K562 (cell line): ENCODE results near the gene LDLR. TPM values are rescaled to one million over a fixed set of nuclear protein-coding genes. Genes with fewer than 3 reads are reported as not detected.

Experiments
- ATAC-seq: fragments of 200-7000 bp; cut with Tn5 transposase; 3 replicates; pipeline ENCODE4 v1.9.1; 2020; ENCODE audit warnings: moderate library complexity
- BruUV-seq: library from RNA; stranded (reverse); fragments of 400-500 nt; replicated peaks from 2 replicates; lab custom pipeline; 2021; lab: Mats Ljungman, UMichigan
- CTCF ChIA-PET: fragments of 300-600 bp; formaldehyde crosslinking; extraction: SDS; loops from one replicate; lab custom pipeline; 2021; ENCODE audit warnings: low intra/inter-chr PET ratio; lab: Yijun Ruan, JAX
- POLR2A ChIA-PET: fragments of 300-600, 350-650 bp; sonication (Branson Sonifier 250); formaldehyde crosslinking; extraction: SDS; loops from one replicate; lab custom pipeline; 2021; ENCODE audit warnings: antibody characterized with exemption, inconsistent platforms; lab: Yijun Ruan, JAX
- DNase-seq, 4 experiments: peaks; one replicate each; pipeline versions ENCODE4 v3.0.0 to v3.0.0-alpha.2; 2011 to 2018; ENCODE audit warnings: low spot score in 3 of 4, mixed read lengths in 3 of 4; ENCODE audit errors: extremely low read depth in 1 of 4
- FAIRE-seq: peaks from 2 replicates; lab custom pipeline; 2011; peaks lifted over from hg19 to GRCh38; lab: Jason Lieb, UNC
- H2AFZ ChIP-seq: 2 replicates; pipeline ENCODE4 v1.6.0; 2011; ENCODE audit warnings: low read depth, low read length, control low read depth, inconsistent platforms
- H3K27ac ChIP-seq: fragments of 200-600 bp; 3 replicates; pipeline ENCODE4 v1.8.0; 2011; ENCODE audit warnings: low read depth, mild to moderate bottlenecking, control low read depth, inconsistent platforms, low read length, moderate library complexity, mixed read lengths; ENCODE audit errors: extremely low read depth
- H3K27me3 ChIP-seq, 2 experiments: fragments of 300-600 bp in 1 of 2; 2 replicates in 1 of 2; 3 replicates in 1 of 2; pipeline versions ENCODE4 v1.6.0 to v1.8.0; 2011; ENCODE audit warnings: inconsistent platforms in 2 of 2, low read length in 2 of 2, mild to moderate bottlenecking in 1 of 2, mixed read lengths in 1 of 2, moderate library complexity in 1 of 2; ENCODE audit not compliant: control insufficient read depth in 2 of 2, insufficient read depth in 2 of 2
- H3K36me3 ChIP-seq: fragments of 300-600 bp; 3 replicates; pipeline ENCODE4 v1.8.0; 2011; ENCODE audit warnings: mild to moderate bottlenecking, low read length, inconsistent platforms; ENCODE audit not compliant: control insufficient read depth, insufficient read depth
- H3K4me1 ChIP-seq, 2 experiments: fragments of 200-600 bp in 1 of 2; replicated peaks in 1 of 2; 2 replicates in 1 of 2; 3 replicates in 1 of 2; pipeline versions ENCODE4 v1.5.1 to v1.8.0; 2011; ENCODE audit warnings: inconsistent platforms in 2 of 2, low read length in 2 of 2, mild to moderate bottlenecking in 1 of 2, mixed read lengths in 1 of 2, moderate library complexity in 1 of 2; ENCODE audit not compliant: control insufficient read depth in 2 of 2, insufficient read depth in 2 of 2
- H3K4me2 ChIP-seq: 2 replicates; pipeline ENCODE4 v1.6.1; 2011; ENCODE audit warnings: low read length, control low read depth, inconsistent platforms, mixed read lengths; ENCODE audit not compliant: insufficient read depth
- H3K4me3 ChIP-seq: fragments of 200-600 bp; sonication (generic), shearing (Covaris generic); 2 replicates; pipeline ENCODE4 v1.5.1; 2016; ENCODE audit warnings: control low read depth, inconsistent platforms
- H3K79me2 ChIP-seq: fragments of 200-600 bp; 3 replicates; pipeline ENCODE4 v1.8.0; 2011; ENCODE audit warnings: low read length, inconsistent platforms; ENCODE audit not compliant: control insufficient read depth, insufficient read depth
- H3K9ac ChIP-seq, 2 experiments: 2 replicates each; pipeline versions ENCODE4 v1.6.0 to v1.6.1; 2011; ENCODE audit warnings: low read depth in 2 of 2, low read length in 2 of 2, control low read depth in 1 of 2, inconsistent platforms in 1 of 2, mild to moderate bottlenecking in 1 of 2, mixed read lengths in 1 of 2; ENCODE audit not compliant: insufficient read depth in 1 of 2
- H3K9me1 ChIP-seq: one replicate; pipeline ENCODE4 v1.6.0; 2011; ENCODE audit warnings: inconsistent platforms, mild to moderate bottlenecking, low read length, moderate library complexity; ENCODE audit not compliant: control insufficient read depth, insufficient read depth
- H3K9me3 ChIP-seq: replicated peaks from 2 replicates; pipeline ENCODE4 v1.5.1; 2011; ENCODE audit warnings: low read depth, low read length, inconsistent platforms; ENCODE audit not compliant: control insufficient read depth, insufficient read depth
- H4K20me1 ChIP-seq: replicated peaks from 2 replicates; pipeline ENCODE4 v1.6.1; 2011; ENCODE audit warnings: low read length, inconsistent platforms, mixed read lengths; ENCODE audit not compliant: control insufficient read depth, insufficient read depth
- ARID1B ChIP-seq: fragments of 450-650 bp; IDR thresholded peaks from 2 replicates; pipeline ENCODE4 v1.6.1; 2016; ENCODE audit warnings: antibody characterized with exemption, mild to moderate bottlenecking, inconsistent platforms
- C11orf30 ChIP-seq: fragments of 450-650 bp; IDR thresholded peaks from 2 replicates; pipeline ENCODE4 v1.6.1; 2016; ENCODE audit warnings: low read depth, mild to moderate bottlenecking
- CTBP1 ChIP-seq: fragments of 450-650 bp; IDR thresholded peaks from 2 replicates; pipeline ENCODE4 v1.6.1; 2016; ENCODE audit warnings: borderline replicate concordance
- FOSL1 ChIP-seq: fragments of 200-800 bp; sonication (Bioruptor generic); conservative IDR thresholded peaks from 2 replicates; pipeline ENCODE4 v1.6.1; 2016; ENCODE audit warnings: missing genetic modification characterization, missing compliant biosample characterization
- MAFK ChIP-seq: IDR thresholded peaks from 2 replicates; pipeline ENCODE4 v1.6.1; 2011; ENCODE audit warnings: low read length, improper control_type of control experiment
- MBD2 ChIP-seq: sonication (generic); IDR thresholded peaks from 2 replicates; pipeline ENCODE4 v1.6.1; 2016; ENCODE audit warnings: low read depth, borderline replicate concordance
- PML ChIP-seq: IDR thresholded peaks from 2 replicates; pipeline ENCODE4 v1.6.1; 2012; ENCODE audit warnings: low read length, inconsistent platforms
- TBL1XR1 ChIP-seq, 2 experiments: IDR thresholded peaks; 2 replicates each; pipeline ENCODE4 v1.6.1; 2012; ENCODE audit warnings: improper control_type of control experiment in 2 of 2, low read length in 2 of 2, mild to moderate bottlenecking in 1 of 2
- TCF7L2 ChIP-seq: fragments of 150-350 bp; IDR thresholded peaks from 2 replicates; pipeline ENCODE4 v1.6.1; 2016; ENCODE audit warnings: low read depth, mild to moderate bottlenecking, low read length, moderate library complexity
- ZC3H4 ChIP-seq: sonication (generic); formaldehyde crosslinking; IDR thresholded peaks from 2 replicates; pipeline ENCODE4 v1.9.0; 2021; ENCODE audit warnings: missing genetic modification reagents, borderline replicate concordance
- ZNF212 ChIP-seq: fragments of 450-650 bp; formaldehyde crosslinking; IDR thresholded peaks from 2 replicates; pipeline ENCODE4 v1.4.0; 2020; ENCODE audit warnings: mild to moderate bottlenecking
- ZNF707 ChIP-seq: fragments of 250-450 bp; sonication (Bioruptor Pico); conservative IDR thresholded peaks from 2 replicates; pipeline ENCODE4 v1.8.0; 2022; ENCODE audit warnings: inconsistent platforms, mild to moderate bottlenecking, moderate library complexity
- ZNF764 ChIP-seq: fragments of 250-450 bp; sonication (Bioruptor Pico); IDR thresholded peaks from 2 replicates; pipeline ENCODE4 v1.4.0; 2020; ENCODE audit warnings: low read depth, mild to moderate bottlenecking, moderate library complexity
- WGBS: fragments of 100-300 bp; shearing (Covaris generic); methylation state at CpG from one replicate; pipeline ENCODE4 v1.1.6; 2016; ENCODE audit warnings: low coverage, mixed read lengths; ENCODE audit not compliant: insufficient coverage; ENCODE audit errors: missing lambda C conversion rate; 5-methylcytosine and 5-hydroxymethylcytosine counted together
- in situ Hi-C: fragments of 300-500 bp; cut with MboI; formaldehyde crosslinking; loops from 4 replicates; pipeline ENCODE4 v1.15.0; 2018; ENCODE audit warnings: inconsistent platforms, mixed read lengths
- intact Hi-C: fragments of 100-400 bp; cut with micrococcal nuclease; formaldehyde crosslinking; loops from 2 replicates; pipeline ENCODE4 v1.14.2; 2022
- polyA plus RNA-seq, 8 experiments: library from polyadenylated mRNA; depleted of rRNA in 4 of 8; stranded (reverse) in 5 of 8; unstranded in 3 of 8; fragments of >200 nt; fragmentation: Nextera tagmentation in 2 of 8; fragmentation: Illumina TruSeq in 1 of 8; extraction: Ambion mirVana in 2 of 8; extraction: Trizol in 1 of 8; gene quantifications; 2 replicates each; pipeline versions ENCODE4 v1.2.1 to v1.2.3, GENCODE V29; 2011 to 2014; ENCODE audit warnings: inconsistent platforms in 1 of 8, missing spikeins in 1 of 8
- total RNA-seq, 7 experiments: library from RNA; depleted of rRNA in 6 of 7; stranded (reverse); fragments of >200 nt in 6 of 7; fragmentation: Illumina TruSeq in 2 of 7; extraction: Trizol in 2 of 7; gene quantifications; 2 replicates each; pipeline versions ENCODE4 v1.2.1 to v1.2.3, GENCODE V29; 2011 to 2021; ENCODE audit warnings: low replicate concordance in 1 of 7
- TF ChIP-seq, protein P1 (sequence below): fragments of 250-450 bp; sonication (Bioruptor Pico); IDR thresholded peaks from 2 replicates; pipeline ENCODE4 v1.5.0; 2021

LDLR gene
- total and polyA plus RNA-seq, 9 of the 15 experiments (the other 6 are each of a cell fraction or from before 2014, with no cell fraction given) = 19.9 to 114 (median 56.3) TPM

DNA sequence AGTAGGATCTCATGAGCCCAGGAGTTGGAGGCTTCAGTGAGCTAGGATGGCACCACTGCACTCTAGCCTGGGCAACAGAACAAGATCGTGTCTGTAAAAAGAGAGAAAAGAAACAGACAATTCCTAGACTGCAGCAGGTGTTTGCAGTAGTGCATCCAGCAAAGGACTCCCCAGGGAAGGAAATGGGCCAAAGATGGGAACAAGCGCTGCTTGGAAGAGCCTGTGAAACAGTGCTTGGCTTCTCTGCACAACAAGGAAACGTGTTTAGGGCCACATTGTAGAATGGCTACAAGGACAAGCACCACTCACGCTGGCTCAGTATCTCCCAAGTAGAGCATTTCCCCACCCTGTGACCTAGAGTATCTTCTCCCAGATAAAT is 35.5 kb upstream of the LDLR start:
- BruUV-seq = no TSS peak
- DNase-seq (no peak), FAIRE-seq (no peak), ATAC-seq (no peak)
- 93% methylated on average over 4 of the region's 4 CpGs for WGBS
- no peaks in the 10 kb centered on the region; the same call in 1 of the 2 replicates for H4K20me1 ChIP-seq
- no peak overlapping the region for H3K9ac ChIP-seq
- H3K4me1 ChIP-seq = peaks cover 0 to 9% of the 10 kb centered on the region in 2 experiments; a peak in 2 of 5 replicates
- H3K4me2 ChIP-seq = no peak overlapping the region
- in situ Hi-C loops = no loop called here
- POLR2A ChIA-PET = interaction anchor here (0.7 kb wide), 1 partner anchor 334 kb away, joined by 3 read pairs; no protein-coding TSS in a partner anchor
- no peaks in the 10 kb centered on the region for H3K27me3 ChIP-seq
- CTCF ChIA-PET = no interaction called here
- no peaks in the 10 kb centered on the region for H3K9me1 ChIP-seq
- no peak overlapping the region for H3K4me3 ChIP-seq
- no peak overlapping the region for H3K27ac ChIP-seq
- H3K79me2 ChIP-seq = no peaks in the 10 kb centered on the region
- TF ChIP-seq ZNF212 (CRISPR knock-in tag) (no peak), TCF7L2 (no peak), ZC3H4 (CRISPR knock-in tag) (no peak), TBL1XR1 (IDR thresholded peaks at IDR 0.05; ENCODE audit: low read length in 2 of 2) (no peak), MBD2 (no peak), C11orf30 (no peak), ZNF764 (no peak), CTBP1 (no peak), ARID1B (no peak), PML (no peak), FOSL1 (tag) (no peak), MAFK (no peak), ZNF707 (no peak)
- TF ChIP-seq, protein P1, sequence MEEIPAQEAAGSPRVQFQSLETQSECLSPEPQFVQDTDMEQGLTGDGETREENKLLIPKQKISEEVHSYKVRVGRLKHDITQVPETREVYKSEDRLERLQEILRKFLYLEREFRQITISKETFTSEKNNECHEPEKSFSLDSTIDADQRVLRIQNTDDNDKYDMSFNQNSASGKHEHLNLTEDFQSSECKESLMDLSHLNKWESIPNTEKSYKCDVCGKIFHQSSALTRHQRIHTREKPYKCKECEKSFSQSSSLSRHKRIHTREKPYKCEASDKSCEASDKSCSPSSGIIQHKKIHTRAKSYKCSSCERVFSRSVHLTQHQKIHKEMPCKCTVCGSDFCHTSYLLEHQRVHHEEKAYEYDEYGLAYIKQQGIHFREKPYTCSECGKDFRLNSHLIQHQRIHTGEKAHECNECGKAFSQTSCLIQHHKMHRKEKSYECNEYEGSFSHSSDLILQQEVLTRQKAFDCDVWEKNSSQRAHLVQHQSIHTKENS (CRISPR knock-in tag) = no peak
- H3K36me3 ChIP-seq = peaks cover 78% of the 10 kb centered on the region; the same call in 2 of the 3 replicates
- no peak overlapping the region for H2AFZ ChIP-seq
- H3K9me3 ChIP-seq = no peaks in the 10 kb centered on the region
- intact Hi-C loops = no loop called here
